Gastroesophageal sphincter (tissue), 4 donors: Measurements from ENCODE around the gene RPL27A. TPM values are rescaled to one million over a fixed set of nuclear protein-coding genes. Genes with fewer than 3 reads are reported as not detected.

Experiments
- ATAC-seq: fragments of 150-250 bp; one replicate; pipeline ENCODE4 v1.9.1; 2016; ENCODE audit warnings: mild to moderate bottlenecking, moderate library complexity
- H3K27ac ChIP-seq, 4 donors: fragments of 200-600 bp; sonication (generic) in 3 of 4; 1 replicate in 3 of 4; 2 replicates in 1 of 4; pipeline ENCODE4 v1.5.1; 2016 to 2019
- H3K27me3 ChIP-seq: fragments of 200-600 bp; sonication (generic); one replicate; pipeline ENCODE4 v1.5.1; 2019
- H3K36me3 ChIP-seq, 2 donors: fragments of 200-600 bp; sonication (generic); one replicate each; pipeline ENCODE4 v1.5.1; 2019; ENCODE audit warnings: control low read depth in 1 of 2
- H3K4me1 ChIP-seq, 3 donors: fragments of 200-600 bp; sonication (generic); 1 replicate in 2 of 3; 2 replicates in 1 of 3; pipeline ENCODE4 v1.5.1; 2016 to 2019; ENCODE audit warnings: control low read depth in 2 of 3
- H3K4me3 ChIP-seq, 2 donors: fragments of 200-600 bp; sonication (generic); one replicate each; pipeline ENCODE4 v1.5.1; 2019; ENCODE audit warnings: mild to moderate bottlenecking in 1 of 2, moderate library complexity in 1 of 2
- H3K9me3 ChIP-seq, 3 donors: fragments of 200-600 bp; sonication (generic); one replicate each; pipeline ENCODE4 v1.5.1; 2017 to 2019; ENCODE audit warnings: control low read depth in 2 of 3
- EP300 ChIP-seq: sonication (generic); formaldehyde crosslinking; IDR thresholded peaks from one replicate; pipeline ENCODE4 v1.6.1; 2017; ENCODE audit warnings: antibody characterized with exemption, mild to moderate bottlenecking
- POLR2A ChIP-seq, 2 donors: fragments of 450-650 bp; IDR thresholded peaks; one replicate each; pipeline ENCODE4 v1.6.1; 2017; ENCODE audit warnings: antibody characterized with exemption in 2 of 2, mild to moderate bottlenecking in 2 of 2, moderate library complexity in 1 of 2
- POLR2AphosphoS5 ChIP-seq: sonication (generic); formaldehyde crosslinking; IDR thresholded peaks from one replicate; pipeline ENCODE4 v1.6.1; 2017; ENCODE audit warnings: antibody characterized with exemption
- WGBS, 2 donors: methylation state at CpG; one replicate each; pipeline ENCODE4 v1.1.5; 2018; ENCODE audit warnings: low coverage in 1 of 2; 5-methylcytosine and 5-hydroxymethylcytosine counted together
- total RNA-seq, 4 donors: library from RNA; depleted of rRNA; stranded (reverse); fragments of >200 nt; gene quantifications; one replicate each; pipeline ENCODE4 v1.1.0, GENCODE V29; 2016
- TF ChIP-seq, protein P1 (sequence below), 4 experiments: fragments of 200-600 bp in 2 of 4; fragments of 450-650 bp in 2 of 4; sonication (generic) in 1 of 4; IDR thresholded peaks; one replicate each; pipeline ENCODE4 v1.5.1; 2017 to 2019; ENCODE audit warnings: antibody characterized with exemption in 4 of 4, mild to moderate bottlenecking in 2 of 4, moderate library complexity in 2 of 4

The RPL27A gene
- total RNA-seq, 4 donors from 2014 or later, result 706 to 1,423 (median 903) TPM

DNA sequence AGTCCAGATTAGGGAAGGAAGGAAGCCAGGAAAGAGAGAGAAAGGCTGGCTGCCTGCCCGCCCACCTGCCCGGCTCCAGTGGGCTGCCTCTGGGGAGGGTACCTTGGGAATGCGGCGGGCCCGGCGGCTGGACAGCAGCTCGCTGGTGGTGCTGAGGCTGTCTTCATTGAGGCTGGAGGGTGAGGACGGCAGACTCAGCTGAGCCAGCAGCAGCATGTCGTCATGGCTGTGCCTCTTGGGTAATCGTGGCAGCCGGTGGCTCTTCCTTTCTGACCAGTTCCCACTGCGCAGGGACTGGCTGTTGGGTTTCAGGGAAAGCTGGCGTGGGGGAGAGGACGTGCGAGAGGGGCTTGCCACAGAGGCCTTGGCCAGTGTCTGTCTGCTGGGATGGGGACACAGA, 32.9 kb downstream of the RPL27A start:
- H3K27me3 ChIP-seq, result no peaks in the 10 kb centered on the region
- H3K9me3 ChIP-seq, result no peaks in the 10 kb centered on the region
- H3K36me3 ChIP-seq, result peaks cover 0 to 65% of the 10 kb centered on the region in 2 donors
- no peak for ATAC-seq
- 61 to 72% methylated on average over 7 to 8 of the region's 15 CpGs for WGBS, 2 donors
- peak overlapping the region; percentile 79 to 97 (median 92) for H3K27ac ChIP-seq
- peaks cover 28 to 100% (median 46%) of the 10 kb centered on the region in 3 donors for H3K4me1 ChIP-seq
- no peak overlapping the region for H3K4me3 ChIP-seq
- no peak for TF ChIP-seq POLR2A (IDR thresholded peaks at IDR 0.05)
- TF ChIP-seq POLR2AphosphoS5, result no peak
- TF ChIP-seq EP300, result no peak
- TF ChIP-seq, protein P1, sequence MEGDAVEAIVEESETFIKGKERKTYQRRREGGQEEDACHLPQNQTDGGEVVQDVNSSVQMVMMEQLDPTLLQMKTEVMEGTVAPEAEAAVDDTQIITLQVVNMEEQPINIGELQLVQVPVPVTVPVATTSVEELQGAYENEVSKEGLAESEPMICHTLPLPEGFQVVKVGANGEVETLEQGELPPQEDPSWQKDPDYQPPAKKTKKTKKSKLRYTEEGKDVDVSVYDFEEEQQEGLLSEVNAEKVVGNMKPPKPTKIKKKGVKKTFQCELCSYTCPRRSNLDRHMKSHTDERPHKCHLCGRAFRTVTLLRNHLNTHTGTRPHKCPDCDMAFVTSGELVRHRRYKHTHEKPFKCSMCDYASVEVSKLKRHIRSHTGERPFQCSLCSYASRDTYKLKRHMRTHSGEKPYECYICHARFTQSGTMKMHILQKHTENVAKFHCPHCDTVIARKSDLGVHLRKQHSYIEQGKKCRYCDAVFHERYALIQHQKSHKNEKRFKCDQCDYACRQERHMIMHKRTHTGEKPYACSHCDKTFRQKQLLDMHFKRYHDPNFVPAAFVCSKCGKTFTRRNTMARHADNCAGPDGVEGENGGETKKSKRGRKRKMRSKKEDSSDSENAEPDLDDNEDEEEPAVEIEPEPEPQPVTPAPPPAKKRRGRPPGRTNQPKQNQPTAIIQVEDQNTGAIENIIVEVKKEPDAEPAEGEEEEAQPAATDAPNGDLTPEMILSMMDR (IDR thresholded peaks at IDR 0.05), result no peak

DNA sequence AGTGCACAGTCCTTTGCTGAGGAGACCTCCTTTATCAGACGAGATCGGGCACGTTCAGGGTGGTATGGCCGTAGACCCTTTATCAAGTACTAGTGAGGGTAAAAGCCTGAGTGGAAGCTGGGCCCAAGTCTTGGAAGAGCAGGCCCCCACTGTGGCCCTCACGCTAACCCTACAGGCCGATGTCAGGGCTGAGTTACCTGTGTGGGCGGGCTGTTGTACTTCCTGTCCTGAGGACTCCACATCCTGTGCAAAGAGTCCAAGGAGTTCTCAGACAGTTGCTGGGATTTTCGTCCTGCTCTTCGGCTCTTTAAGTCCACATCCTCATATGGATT, 34.9 kb downstream of the RPL27A start:
- peaks cover 0 to 45% of the 10 kb centered on the region in 2 donors for H3K36me3 ChIP-seq
- peaks cover 44 to 100% (median 66%) of the 10 kb centered on the region in 3 donors for H3K4me1 ChIP-seq
- no peak overlapping the region for H3K4me3 ChIP-seq
- WGBS, 2 donors, result 82% methylated on average over 4 of the region's 9 CpGs; no CpG with 5 or more reads in 1 of the 2 donors
- no peak for TF ChIP-seq EP300
- TF ChIP-seq POLR2A (IDR thresholded peaks at IDR 0.05), result no peak
- TF ChIP-seq, protein P1 (IDR thresholded peaks at IDR 0.05), result no peak
- no peak for TF ChIP-seq POLR2AphosphoS5
- H3K27me3 ChIP-seq, result no peaks in the 10 kb centered on the region
- no peaks in the 10 kb centered on the region for H3K9me3 ChIP-seq
- no peak for ATAC-seq
- H3K27ac ChIP-seq, result peak overlapping the region; percentile 79 to 97 (median 92)

DNA sequence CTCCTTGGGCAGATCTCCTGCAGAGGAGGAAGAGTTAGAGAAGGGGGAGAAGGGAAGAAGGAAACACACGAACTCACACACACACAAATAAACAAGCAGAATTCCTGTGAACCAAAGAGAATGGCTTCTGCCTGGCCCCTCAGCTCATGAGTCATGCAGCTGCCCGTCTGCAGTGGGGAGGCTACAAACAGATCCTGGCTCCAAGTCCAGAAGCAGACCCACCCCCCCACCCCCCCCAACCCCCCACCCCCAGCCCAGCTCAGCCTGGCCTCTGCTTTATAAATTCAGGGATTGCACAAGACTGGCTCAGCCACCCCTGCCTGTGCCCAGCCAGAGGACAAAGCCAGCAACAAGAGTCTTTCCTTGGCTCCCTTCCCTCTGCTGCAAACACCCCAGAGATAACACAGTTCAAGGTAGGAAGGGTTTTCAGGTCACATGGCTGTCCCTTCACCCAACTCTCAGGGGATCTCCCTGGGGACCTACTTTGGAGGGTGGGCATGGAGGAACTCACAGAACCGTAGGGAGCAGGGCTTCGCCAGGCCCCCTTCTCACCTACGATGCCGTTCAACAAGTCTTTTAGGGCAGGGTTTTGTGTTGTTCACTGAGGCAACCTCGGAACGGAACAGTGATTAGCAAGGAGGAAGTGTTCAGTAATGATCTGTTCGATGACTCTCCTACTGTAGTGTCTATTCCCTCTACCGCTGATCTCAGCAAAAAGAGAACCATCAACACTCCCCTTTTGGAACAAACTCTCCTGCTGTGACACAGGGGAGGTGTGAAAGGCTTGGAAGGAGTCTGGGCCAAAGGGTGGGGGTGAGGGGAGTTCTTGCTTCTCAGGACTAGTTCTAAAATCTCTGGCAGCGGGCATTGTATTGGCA, 35.5 kb downstream of the RPL27A start:
- WGBS, 2 donors, result 28 to 33% methylated on average over 1 to 3 of the region's 11 CpGs
- TF ChIP-seq POLR2A (IDR thresholded peaks at IDR 0.05) (no peak), POLR2AphosphoS5 (peak; percentile 60)
- Histone ChIP-seq H3K4me1 (peaks cover 50 to 100% (median 72%) of the 10 kb centered on the region in 3 donors), H3K9me3 (no peaks in the 10 kb centered on the region), H3K36me3 (peaks cover 0 to 39% of the 10 kb centered on the region in 2 donors), H3K27ac (peak overlapping the region; percentile 89 to 97 (median 96)), H3K4me3 (no peak overlapping the region), H3K27me3 (no peaks in the 10 kb centered on the region)
- ATAC-seq, result peak; percentile 39

DNA sequence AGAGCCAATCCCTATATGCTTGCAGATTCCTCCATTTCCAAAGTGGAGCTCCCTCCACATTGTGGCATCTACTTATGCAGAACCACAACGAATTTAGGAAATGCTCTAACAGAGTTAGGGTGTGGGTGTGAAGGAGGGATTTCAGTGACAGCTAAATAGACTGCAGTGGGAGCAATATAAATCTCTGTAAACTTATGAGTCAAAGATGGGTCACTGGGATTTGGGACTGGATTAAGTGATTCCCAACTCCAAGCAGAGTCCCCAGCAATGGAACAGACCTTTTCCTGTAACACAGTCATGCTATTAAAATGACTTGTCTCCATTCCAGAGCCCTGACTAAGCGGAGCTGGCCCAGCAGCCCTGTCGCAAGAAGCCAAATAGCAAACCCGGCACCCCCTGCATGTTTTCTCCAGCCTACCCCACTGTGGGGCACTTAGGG, 36.6 kb downstream of the RPL27A start:
- H3K27me3 ChIP-seq, result no peaks in the 10 kb centered on the region
- WGBS, 2 donors, result 4 to 33% methylated on average over 3 to 4 of the region's 4 CpGs
- no peak overlapping the region for H3K4me3 ChIP-seq
- H3K9me3 ChIP-seq, result no peaks in the 10 kb centered on the region
- H3K27ac ChIP-seq, result peak overlapping the region; percentile 89 to 97 (median 96)
- peak; percentile 81 for ATAC-seq
- H3K4me1 ChIP-seq, result peaks cover 50 to 100% (median 78%) of the 10 kb centered on the region in 3 donors
- peaks cover 0 to 29% of the 10 kb centered on the region in 2 donors for H3K36me3 ChIP-seq
- TF ChIP-seq, protein P1 (IDR thresholded peaks at IDR 0.05), result no peak
- peak; percentile 98 for TF ChIP-seq POLR2AphosphoS5

DNA sequence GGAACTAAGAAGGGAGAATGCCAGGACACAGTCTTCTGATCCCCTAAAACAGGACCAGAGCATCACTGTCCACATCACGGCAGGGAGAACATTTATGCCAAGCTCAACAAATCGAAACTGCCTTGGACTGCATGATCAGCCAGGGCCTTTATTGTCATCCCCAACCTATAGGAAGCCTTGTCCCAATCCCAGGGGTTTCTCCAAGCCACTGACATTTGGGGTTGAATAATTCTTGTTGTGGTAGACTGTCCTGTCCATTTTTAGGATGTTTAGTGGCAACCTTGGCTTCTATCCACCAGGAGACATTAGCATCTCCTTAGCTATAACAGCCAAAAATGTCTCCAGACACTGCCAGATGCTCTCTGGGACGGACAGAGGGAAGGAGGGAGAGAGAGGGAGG, 37.1 kb downstream of the RPL27A start:
- H3K4me3 ChIP-seq, result no peak overlapping the region
- 17 to 24% methylated on average over 1 to 3 of the region's 3 CpGs for WGBS, 2 donors
- ATAC-seq, result peak; percentile 31

More for the DNA sequence above, 37.1 kb downstream of the RPL27A start:
- TF ChIP-seq, protein P1 (IDR thresholded peaks at IDR 0.05), result no peak
- TF ChIP-seq POLR2A (IDR thresholded peaks at IDR 0.05) (no peak), POLR2AphosphoS5 (no peak), EP300 (no peak)
- peak overlapping the region; percentile 89 to 97 (median 96) for H3K27ac ChIP-seq
- H3K4me1 ChIP-seq, result peaks cover 50 to 100% (median 78%) of the 10 kb centered on the region in 3 donors
- no peaks in the 10 kb centered on the region for H3K9me3 ChIP-seq
- H3K27me3 ChIP-seq, result no peaks in the 10 kb centered on the region
- H3K36me3 ChIP-seq, result peaks cover 0 to 29% of the 10 kb centered on the region in 2 donors
